ENCODE data around the gene MMP11. TPM values are rescaled to one million over a fixed set of nuclear protein-coding genes. Genes with fewer than 3 reads are reported as not detected.

MMP11 gene
- total and polyA plus RNA-seq, 2 of the 13 experiments (the other 11 are each of a cell fraction or from before 2014, with no cell fraction given), result 8.9 to 28.6 TPM

DNA sequence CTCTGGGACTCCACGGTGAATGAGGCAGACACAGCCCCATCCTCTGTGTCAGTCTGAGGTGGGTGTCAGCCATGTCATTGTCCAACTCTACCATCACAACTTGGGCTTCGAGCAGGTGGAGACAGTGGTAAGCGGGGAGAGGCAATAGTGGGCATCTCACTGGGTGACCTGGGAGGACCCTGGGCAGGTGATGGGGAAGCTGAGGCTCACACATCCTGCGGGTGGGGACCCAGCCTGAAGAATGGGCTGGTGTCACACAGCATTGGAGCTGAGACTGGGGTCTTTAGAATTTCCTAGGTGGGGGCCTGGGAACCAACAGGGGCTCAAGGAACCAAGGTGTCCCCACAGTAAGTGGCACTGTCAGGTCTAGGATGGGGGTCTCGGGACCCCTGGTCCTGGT is 7.1 kb downstream of the MMP11 start:
- Histone ChIP-seq H3K4me2 (ENCODE audit: low read depth, low read length) (no peak overlapping the region), H2AFZ (ENCODE audit: low read length) (no peak overlapping the region), H3K36me3 (replicated peaks in 1 of 2; ENCODE audit: control insufficient read depth in 1 of 2, insufficient read depth in 2 of 2, low read length in 2 of 2) (no peaks in the 10 kb centered on the region), H3K9ac (ENCODE audit: insufficient read depth, low read depth, low read length) (no peak overlapping the region), H3K79me2 (ENCODE audit: insufficient read depth, low read length) (no peaks in the 10 kb centered on the region), H3K9me3 (ENCODE audit: low read length) (no peaks in the 10 kb centered on the region), H3K27ac (ENCODE audit: extremely low read length, insufficient read depth, low read length) (no peak overlapping the region), H4K20me1 (ENCODE audit: insufficient read depth, low read length) (no peaks in the 10 kb centered on the region), H3K4me1 (ENCODE audit: insufficient read depth, low read length) (peaks cover 72% of the 10 kb centered on the region), H3K4me3 (replicated peaks in 1 of 3; ENCODE audit: insufficient read depth in 1 of 3, low read depth in 2 of 3, low read length in 3 of 3) (no peak overlapping the region), H3K27me3 (ENCODE audit: control insufficient read depth in 1 of 2, insufficient read depth in 2 of 2, low read length in 2 of 2) (no peaks in the 10 kb centered on the region)
- ATAC-seq, result no peak
- ChIA-PET CTCF (ENCODE audit: low intra/inter-chr PET ratio, low total read pairs) (no interaction called here), POLR2A (interaction anchor here (1.4 kb wide), 1 partner anchor 78 kb away, joined by 3 read pairs; the partner anchor contains the start of gene SLC2A11)
- 85% methylated on average over 3 of the region's 5 CpGs for WGBS (ENCODE audit: low lambda C conversion rate)
- BruUV-seq (replicated peaks), result no TSS peak
- intact Hi-C loops (cut with micrococcal nuclease; ENCODE audit: unreplicated experiment) (no loop called here), in situ Hi-C loops (cut with HindIII; ENCODE audit: extremely low pct_ligation_motif_present, low pct_unique_long_range_greater_than_20kb) (loop anchor here (5.0 kb wide), 1 partner anchor 68 kb away; no protein-coding TSS in a partner anchor)
- DNase-seq (ENCODE audit: low spot score), result no peak
- FAIRE-seq, result no peak
- TF ChIP-seq TBP (CRISPR knock-in tag; IDR thresholded peaks at IDR 0.05), result no peak
- TF ChIP-seq, protein P1, sequence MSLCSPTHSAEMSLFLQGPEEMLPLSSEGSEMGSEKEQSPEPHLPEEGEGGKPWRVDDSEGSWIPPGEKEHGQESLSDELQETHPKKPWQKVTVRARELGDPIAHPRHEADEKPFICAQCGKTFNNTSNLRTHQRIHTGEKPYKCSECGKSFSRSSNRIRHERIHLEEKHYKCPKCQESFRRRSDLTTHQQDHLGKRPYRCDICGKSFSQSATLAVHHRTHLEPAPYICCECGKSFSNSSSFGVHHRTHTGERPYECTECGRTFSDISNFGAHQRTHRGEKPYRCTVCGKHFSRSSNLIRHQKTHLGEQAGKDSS (CRISPR knock-in tag; IDR thresholded peaks at IDR 0.05; ENCODE audit: borderline replicate concordance, low read depth), result no peak
- no peak for TF ChIP-seq ZNF234 (CRISPR knock-in tag; conservative IDR thresholded peaks at IDR 0.05)
- TF ChIP-seq PITX1 (CRISPR knock-in tag; IDR thresholded peaks at IDR 0.05), result no peak
- TF ChIP-seq TEAD3 (CRISPR knock-in tag; optimal IDR thresholded peaks at IDR 0.05; ENCODE audit: borderline replicate concordance), result no peak
- TF ChIP-seq, protein P2, sequence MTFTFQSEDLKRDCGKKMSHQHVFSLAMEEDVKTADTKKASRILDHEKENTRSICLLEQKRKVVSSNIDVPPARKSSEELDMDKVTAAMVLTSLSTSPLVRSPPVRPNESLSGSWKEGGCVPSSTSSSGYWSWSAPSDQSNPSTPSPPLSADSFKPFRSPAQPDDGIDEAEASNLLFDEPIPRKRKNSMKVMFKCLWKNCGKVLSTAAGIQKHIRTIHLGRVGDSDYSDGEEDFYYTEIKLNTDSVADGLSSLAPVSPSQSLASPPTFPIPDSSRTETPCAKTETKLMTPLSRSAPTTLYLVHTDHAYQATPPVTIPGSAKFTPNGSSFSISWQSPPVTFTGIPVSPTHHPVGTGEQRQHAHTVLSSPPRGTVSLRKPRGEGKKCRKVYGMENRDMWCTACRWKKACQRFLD (CRISPR knock-in tag; IDR thresholded peaks at IDR 0.05; ENCODE audit: borderline replicate concordance), result no peak
- TF ChIP-seq, protein P3, sequence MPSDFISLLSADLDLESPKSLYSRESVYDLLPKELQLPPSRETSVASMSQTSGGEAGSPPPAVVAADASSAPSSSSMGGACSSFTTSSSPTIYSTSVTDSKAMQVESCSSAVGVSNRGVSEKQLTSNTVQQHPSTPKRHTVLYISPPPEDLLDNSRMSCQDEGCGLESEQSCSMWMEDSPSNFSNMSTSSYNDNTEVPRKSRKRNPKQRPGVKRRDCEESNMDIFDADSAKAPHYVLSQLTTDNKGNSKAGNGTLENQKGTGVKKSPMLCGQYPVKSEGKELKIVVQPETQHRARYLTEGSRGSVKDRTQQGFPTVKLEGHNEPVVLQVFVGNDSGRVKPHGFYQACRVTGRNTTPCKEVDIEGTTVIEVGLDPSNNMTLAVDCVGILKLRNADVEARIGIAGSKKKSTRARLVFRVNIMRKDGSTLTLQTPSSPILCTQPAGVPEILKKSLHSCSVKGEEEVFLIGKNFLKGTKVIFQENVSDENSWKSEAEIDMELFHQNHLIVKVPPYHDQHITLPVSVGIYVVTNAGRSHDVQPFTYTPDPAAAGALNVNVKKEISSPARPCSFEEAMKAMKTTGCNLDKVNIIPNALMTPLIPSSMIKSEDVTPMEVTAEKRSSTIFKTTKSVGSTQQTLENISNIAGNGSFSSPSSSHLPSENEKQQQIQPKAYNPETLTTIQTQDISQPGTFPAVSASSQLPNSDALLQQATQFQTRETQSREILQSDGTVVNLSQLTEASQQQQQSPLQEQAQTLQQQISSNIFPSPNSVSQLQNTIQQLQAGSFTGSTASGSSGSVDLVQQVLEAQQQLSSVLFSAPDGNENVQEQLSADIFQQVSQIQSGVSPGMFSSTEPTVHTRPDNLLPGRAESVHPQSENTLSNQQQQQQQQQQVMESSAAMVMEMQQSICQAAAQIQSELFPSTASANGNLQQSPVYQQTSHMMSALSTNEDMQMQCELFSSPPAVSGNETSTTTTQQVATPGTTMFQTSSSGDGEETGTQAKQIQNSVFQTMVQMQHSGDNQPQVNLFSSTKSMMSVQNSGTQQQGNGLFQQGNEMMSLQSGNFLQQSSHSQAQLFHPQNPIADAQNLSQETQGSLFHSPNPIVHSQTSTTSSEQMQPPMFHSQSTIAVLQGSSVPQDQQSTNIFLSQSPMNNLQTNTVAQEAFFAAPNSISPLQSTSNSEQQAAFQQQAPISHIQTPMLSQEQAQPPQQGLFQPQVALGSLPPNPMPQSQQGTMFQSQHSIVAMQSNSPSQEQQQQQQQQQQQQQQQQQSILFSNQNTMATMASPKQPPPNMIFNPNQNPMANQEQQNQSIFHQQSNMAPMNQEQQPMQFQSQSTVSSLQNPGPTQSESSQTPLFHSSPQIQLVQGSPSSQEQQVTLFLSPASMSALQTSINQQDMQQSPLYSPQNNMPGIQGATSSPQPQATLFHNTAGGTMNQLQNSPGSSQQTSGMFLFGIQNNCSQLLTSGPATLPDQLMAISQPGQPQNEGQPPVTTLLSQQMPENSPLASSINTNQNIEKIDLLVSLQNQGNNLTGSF (CRISPR knock-in tag; IDR thresholded peaks at IDR 0.05), result no peak
- TF ChIP-seq CCAR2 (optimal IDR thresholded peaks at IDR 0.05; ENCODE audit: low read depth, low read length), result no peak
- TF ChIP-seq AGO1 (IDR thresholded peaks at IDR 0.05; ENCODE audit: low read depth, low read length, poor library complexity, severe bottlenecking), result no peak
- no peak for TF ChIP-seq ERF (CRISPR knock-in tag; IDR thresholded peaks at IDR 0.05)
- no peak for TF ChIP-seq ZNF556 (CRISPR knock-in tag; IDR thresholded peaks at IDR 0.05; ENCODE audit: borderline replicate concordance)
- TF ChIP-seq, protein P4, sequence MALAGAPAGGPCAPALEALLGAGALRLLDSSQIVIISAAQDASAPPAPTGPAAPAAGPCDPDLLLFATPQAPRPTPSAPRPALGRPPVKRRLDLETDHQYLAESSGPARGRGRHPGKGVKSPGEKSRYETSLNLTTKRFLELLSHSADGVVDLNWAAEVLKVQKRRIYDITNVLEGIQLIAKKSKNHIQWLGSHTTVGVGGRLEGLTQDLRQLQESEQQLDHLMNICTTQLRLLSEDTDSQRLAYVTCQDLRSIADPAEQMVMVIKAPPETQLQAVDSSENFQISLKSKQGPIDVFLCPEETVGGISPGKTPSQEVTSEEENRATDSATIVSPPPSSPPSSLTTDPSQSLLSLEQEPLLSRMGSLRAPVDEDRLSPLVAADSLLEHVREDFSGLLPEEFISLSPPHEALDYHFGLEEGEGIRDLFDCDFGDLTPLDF (CRISPR knock-in tag; IDR thresholded peaks at IDR 0.05), result no peak
- no peak for TF ChIP-seq NCOA2 (CRISPR knock-in tag; IDR thresholded peaks at IDR 0.05)
- TF ChIP-seq ZNF12 (CRISPR knock-in tag; IDR thresholded peaks at IDR 0.05), result no peak
- no peak for TF ChIP-seq ZNF570 (CRISPR knock-in tag; IDR thresholded peaks at IDR 0.05; ENCODE audit: borderline replicate concordance)
- TF ChIP-seq ZNF292 (CRISPR knock-in tag; IDR thresholded peaks at IDR 0.05; ENCODE audit: borderline replicate concordance, low read depth), result no peak
- TF ChIP-seq ZNF775 (CRISPR knock-in tag; IDR thresholded peaks at IDR 0.05; ENCODE audit: borderline replicate concordance), result no peak
- no peak for TF ChIP-seq HOXA7 (CRISPR knock-in tag; IDR thresholded peaks at IDR 0.05)
